Thymus (tissue), 11 donors: Measurements from ENCODE around the gene WWC2. TPM values are rescaled to one million over a fixed set of nuclear protein-coding genes. Genes with fewer than 3 reads are reported as not detected.

ENCODE experiments used
- DNase-seq, 9 donors: peaks; one replicate each; pipeline ENCODE4 v3.0.0-alpha.2; 2013; ENCODE audit warnings: low spot score in 9 of 9, low read depth in 6 of 9, missing footprints in 1 of 9
- H3K27ac ChIP-seq, 2 donors: one replicate each; pipeline ENCODE4 v1.5.1; 2013; ENCODE audit warnings: control low read depth in 1 of 2, low read depth in 1 of 2, low read length in 1 of 2, mild to moderate bottlenecking in 1 of 2, moderate library complexity in 1 of 2
- H3K27me3 ChIP-seq, 2 donors: one replicate each; pipeline ENCODE4 v1.5.1; 2013; ENCODE audit warnings: low read length in 1 of 2; ENCODE audit not compliant: control insufficient read depth in 2 of 2, insufficient read depth in 1 of 2
- H3K36me3 ChIP-seq, 2 donors: one replicate each; pipeline ENCODE4 v1.5.1; 2013; ENCODE audit warnings: low read length in 1 of 2, mild to moderate bottlenecking in 1 of 2, moderate library complexity in 1 of 2; ENCODE audit not compliant: control insufficient read depth in 2 of 2, insufficient read depth in 2 of 2
- H3K4me1 ChIP-seq, 2 donors: one replicate each; pipeline ENCODE4 v1.5.1; 2013; ENCODE audit warnings: low read length in 2 of 2; ENCODE audit not compliant: control insufficient read depth in 2 of 2, insufficient read depth in 2 of 2
- H3K4me3 ChIP-seq, 2 donors: one replicate each; pipeline ENCODE4 v1.5.1; 2013; ENCODE audit warnings: low read length in 2 of 2, control low read depth in 1 of 2, mild to moderate bottlenecking in 1 of 2
- H3K9me3 ChIP-seq, 2 donors: one replicate each; pipeline ENCODE4 v1.5.1; 2013; ENCODE audit warnings: low read length in 1 of 2, mild to moderate bottlenecking in 1 of 2; ENCODE audit not compliant: control insufficient read depth in 2 of 2, insufficient read depth in 1 of 2
- WGBS: extraction: QIAGEN DNeasy Blood & Tissue Kit; methylation state at CpG from one replicate; pipeline ENCODE4 v1.1.7; 2013; 5-methylcytosine and 5-hydroxymethylcytosine counted together
- polyA plus RNA-seq: library from polyadenylated mRNA; stranded (reverse); fragments of 200-250 nt; gene quantifications from one replicate; pipeline ENCODE4 v1.2.3, GENCODE V29; 2013
- total RNA-seq: library from RNA; stranded (reverse); fragments of 120-200 nt; gene quantifications from one replicate; pipeline ENCODE4 v1.2.4, GENCODE V29; 2013
- donor health status: healthy.

WWC2 gene
- total and polyA plus RNA-seq, 2 donors: 1.5 to 2.5 TPM

- 95% methylated on average over 7 of the region's 7 CpGs for WGBS
- no peaks in the 10 kb centered on the region for H3K36me3 ChIP-seq
- H3K4me3 ChIP-seq: no peak overlapping the region
- peaks cover 0 to under 1% of the 10 kb centered on the region in 2 donors for H3K9me3 ChIP-seq
- H3K4me1 ChIP-seq: no peaks in the 10 kb centered on the region
- no peak overlapping the region for H3K27ac ChIP-seq
- H3K27me3 ChIP-seq: no peaks in the 10 kb centered on the region
- no peak for DNase-seq
These were observed 24.6 kb upstream of the WWC2 start for GRCh38 chr4:183074288-183074990.

- no peaks in the 10 kb centered on the region for H3K4me1 ChIP-seq
- no peak overlapping the region for H3K27ac ChIP-seq
- DNase-seq: no peak
- no peaks in the 10 kb centered on the region for H3K27me3 ChIP-seq
- H3K4me3 ChIP-seq: no peak overlapping the region
- 97% methylated on average over 13 of the region's 13 CpGs for WGBS
- H3K9me3 ChIP-seq: no peaks in the 10 kb centered on the region
- no peaks in the 10 kb centered on the region for H3K36me3 ChIP-seq
These were observed 20.4 kb upstream of the WWC2 start for GRCh38 chr4:183078634-183079033.

DNA sequence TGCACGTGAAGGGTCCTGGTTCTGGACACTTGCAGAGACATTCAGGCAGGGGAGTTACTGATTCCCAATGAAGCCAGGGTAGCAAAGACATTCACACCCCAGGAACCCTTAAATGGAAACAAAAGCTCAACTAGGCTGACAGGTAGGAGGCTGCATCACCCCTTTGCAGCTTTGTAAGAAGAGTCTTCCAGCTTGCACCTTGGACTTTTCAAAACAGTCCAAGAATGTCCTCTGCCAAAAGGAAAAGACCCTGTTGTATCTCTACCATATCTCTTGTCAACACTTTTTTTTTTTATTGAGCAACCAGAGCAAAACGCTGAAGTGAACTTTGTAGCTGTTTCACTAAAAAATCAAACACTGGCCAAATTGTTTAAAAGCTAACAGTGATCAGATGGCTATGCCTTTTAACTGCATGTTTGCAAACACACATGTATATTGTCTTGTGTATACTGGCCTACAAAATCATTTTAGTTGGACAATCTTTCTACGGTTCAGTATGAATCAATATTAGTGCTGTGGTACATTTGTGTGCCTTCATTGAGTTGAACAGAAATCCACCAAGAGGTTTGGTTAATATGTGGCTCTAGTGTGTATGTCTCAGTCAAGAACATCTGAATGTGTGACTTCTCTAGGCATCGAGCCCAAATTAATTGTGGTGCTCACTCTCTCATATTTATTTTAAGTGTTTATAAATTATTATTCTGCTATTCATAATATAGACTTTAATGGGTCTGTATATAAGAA lies 18.5 kb upstream of the WWC2 start:
- WGBS: 92% methylated on average over 4 of the region's 4 CpGs
- Histone ChIP-seq H3K4me3 (no peak overlapping the region), H3K9me3 (no peaks in the 10 kb centered on the region), H3K4me1 (no peaks in the 10 kb centered on the region), H3K27ac (no peak overlapping the region), H3K27me3 (no peaks in the 10 kb centered on the region), H3K36me3 (no peaks in the 10 kb centered on the region)
- DNase-seq: no peak

DNA sequence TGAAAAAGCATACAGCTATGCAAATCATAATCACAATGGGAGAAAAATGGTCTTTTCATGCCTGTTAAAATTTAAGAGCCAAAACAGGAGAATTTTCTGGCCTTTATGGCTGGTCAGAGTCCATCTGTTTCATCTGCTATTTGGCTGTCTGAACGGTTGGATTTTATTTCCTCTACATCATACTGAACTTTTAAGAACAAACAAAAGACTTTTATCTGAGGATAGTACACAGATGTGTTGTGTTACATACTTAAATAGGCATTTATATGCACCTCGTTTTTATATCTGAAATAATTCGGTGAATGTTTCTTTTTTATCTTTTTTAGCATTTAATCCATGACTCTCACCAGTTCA lies 18.0 kb upstream of the WWC2 start:
- DNase-seq: no peak
- 86% methylated on average over 3 of the region's 3 CpGs for WGBS
- H3K9me3 ChIP-seq: no peaks in the 10 kb centered on the region

GRCh38 chr4:183082053-183082452 lies 17.0 kb upstream of the WWC2 start:
- no peak overlapping the region for H3K4me3 ChIP-seq
- H3K4me1 ChIP-seq: no peaks in the 10 kb centered on the region
- H3K36me3 ChIP-seq: no peaks in the 10 kb centered on the region
- DNase-seq: no peak
- 93% methylated on average over 3 of the region's 3 CpGs for WGBS
- H3K9me3 ChIP-seq: no peaks in the 10 kb centered on the region
- H3K27me3 ChIP-seq: no peaks in the 10 kb centered on the region
- no peak overlapping the region for H3K27ac ChIP-seq

More for the DNA sequence above, 18.0 kb upstream of the WWC2 start:
- no peak overlapping the region for H3K27ac ChIP-seq
- H3K4me3 ChIP-seq: no peak overlapping the region
- no peaks in the 10 kb centered on the region for H3K36me3 ChIP-seq
- H3K27me3 ChIP-seq: no peaks in the 10 kb centered on the region
- no peaks in the 10 kb centered on the region for H3K4me1 ChIP-seq

- no peaks in the 10 kb centered on the region for H3K36me3 ChIP-seq
- H3K4me3 ChIP-seq: no peak overlapping the region
- peaks cover 37 to 50% of the 10 kb centered on the region in 2 donors for H3K27me3 ChIP-seq
- H3K9me3 ChIP-seq: no peaks in the 10 kb centered on the region
- H3K27ac ChIP-seq: no peak overlapping the region
- DNase-seq: no peak
- peaks cover 2 to 3% of the 10 kb centered on the region in 2 donors for H3K4me1 ChIP-seq
- WGBS: 92% methylated on average over 6 of the region's 6 CpGs
These were observed 4.5 kb upstream of the WWC2 start for GRCh38 chr4:183094393-183095198.

DNA sequence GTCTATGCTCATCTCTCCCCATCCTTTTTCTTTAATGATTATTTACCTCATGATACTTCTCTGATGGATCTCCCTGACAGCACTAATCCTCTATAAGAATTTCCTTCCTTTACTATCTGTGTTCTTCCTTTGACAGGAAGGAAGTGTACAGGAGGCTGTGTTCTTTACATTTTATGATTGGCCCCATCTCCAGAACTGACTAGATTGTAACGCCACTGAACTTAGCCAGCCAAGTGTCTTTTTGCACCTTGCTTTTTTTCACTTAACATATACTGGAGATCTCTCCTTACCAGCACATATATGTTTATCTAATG lies 3.9 kb upstream of the WWC2 start:
- 93% methylated on average over 1 of the region's 1 CpG for WGBS
- no peak overlapping the region for H3K27ac ChIP-seq
- peaks cover 5 to 7% of the 10 kb centered on the region in 2 donors for H3K4me1 ChIP-seq
- no peaks in the 10 kb centered on the region for H3K9me3 ChIP-seq
- peaks cover 42 to 56% of the 10 kb centered on the region in 2 donors for H3K27me3 ChIP-seq
- DNase-seq: no peak
- H3K4me3 ChIP-seq: no peak overlapping the region
- H3K36me3 ChIP-seq: peaks cover 0 to 3% of the 10 kb centered on the region in 2 donors

- no peak overlapping the region for H3K27ac ChIP-seq
These were observed 2.6 kb upstream of the WWC2 start for GRCh38 chr4:183096276-183096965.

More at GRCh38 chr4:183096276-183096965, 2.6 kb upstream of the WWC2 start:
- Histone ChIP-seq H3K4me1 (peaks cover 5 to 7% of the 10 kb centered on the region in 2 donors), H3K36me3 (peaks cover 0 to 3% of the 10 kb centered on the region in 2 donors), H3K9me3 (no peaks in the 10 kb centered on the region), H3K27me3 (peaks cover 47 to 68% of the 10 kb centered on the region in 2 donors), H3K4me3 (no peak overlapping the region)
- no peak for DNase-seq
- WGBS: 84% methylated on average over 15 of the region's 15 CpGs
